Adrenal gland (tissue), 5 donors: ENCODE data around the gene COL8A1.

ENCODE experiments used
- CTCF ChIP-seq, 6 experiments: fragments of 450-650 bp in 4 of 6; fragments of 200-600 bp in 2 of 6; sonication (generic) in 1 of 6; IDR thresholded peaks; 1 replicate in 5 of 6; 2 replicates in 1 of 6; pipeline versions ENCODE4 v1.5.1 to v1.8.0; 2016 to 2021; ENCODE audit warnings: antibody characterized with exemption in 6 of 6, mild to moderate bottlenecking in 2 of 6, moderate library complexity in 1 of 6
- POLR2A ChIP-seq, 2 donors: fragments of 450-650 bp; IDR thresholded peaks; one replicate each; pipeline ENCODE4 v1.6.1; 2017; ENCODE audit warnings: antibody characterized with exemption in 2 of 2, mild to moderate bottlenecking in 2 of 2, moderate library complexity in 1 of 2
- donor health status: DM: no; HTN: no; CAD: no.

GRCh38 chr3:99625643-99626416, 12.6 kb upstream of the COL8A1 start:
- no peak for TF ChIP-seq CTCF (IDR thresholded peaks at IDR 0.05)
- TF ChIP-seq POLR2A (IDR thresholded peaks at IDR 0.05) = no peak
